A673 (cell line): Measurements from ENCODE around the gene PFN4. TPM values are rescaled to one million over a fixed set of nuclear protein-coding genes. Genes with fewer than 3 reads are reported as not detected.

ENCODE experiments used
- BruUV-seq: library from RNA; stranded (reverse); fragments of 400-500 nt; replicated peaks from 2 replicates; lab custom pipeline; 2021; lab: Mats Ljungman, UMichigan
- CTCF ChIA-PET: fragments of 300-600 bp; sonication (Branson Sonifier 250); formaldehyde crosslinking; loops from one replicate; lab custom pipeline; 2022; ENCODE audit warnings: antibody characterized with exemption; lab: Charles Lee
- POLR2A ChIA-PET: fragments of 300-600 bp; sonication (Branson Sonifier 250); formaldehyde crosslinking; loops from one replicate; lab custom pipeline; 2022; ENCODE audit warnings: antibody characterized with exemption; ENCODE audit not compliant: low non-redundant PET; lab: Charles Lee
- DNase-seq: peaks from one replicate; pipeline ENCODE4 v3.0.0-alpha.2; 2015; ENCODE audit warnings: low spot score
- H3K27ac ChIP-seq: fragments of 200-600 bp; sonication (generic); 2 replicates; pipeline ENCODE4 v1.5.1; 2016; ENCODE audit warnings: mixed run types, low read depth, mild to moderate bottlenecking, mixed read lengths, antibody characterized with exemption, low read length; ENCODE audit not compliant: poor library complexity, severe bottlenecking
- H3K27me3 ChIP-seq: fragments of 200-600 bp; sonication (generic); replicated peaks from 2 replicates; pipeline ENCODE4 v1.6.1; 2017; ENCODE audit warnings: mixed run types, low read depth, mild to moderate bottlenecking, mixed read lengths, antibody characterized with exemption, low read length; ENCODE audit not compliant: insufficient read depth, poor library complexity
- H3K36me3 ChIP-seq: fragments of 200-600 bp; sonication (generic); 2 replicates; pipeline ENCODE4 v1.6.1; 2016; ENCODE audit warnings: mixed run types, mild to moderate bottlenecking, mixed read lengths, antibody characterized with exemption, low read length; ENCODE audit not compliant: insufficient read depth, poor library complexity, severe bottlenecking
- H3K4me1 ChIP-seq: fragments of 200-600 bp; sonication (generic); 2 replicates; pipeline ENCODE4 v1.6.1; 2017; ENCODE audit warnings: mixed run types, mild to moderate bottlenecking, mixed read lengths, antibody characterized with exemption, low read length; ENCODE audit not compliant: insufficient read depth, poor library complexity, severe bottlenecking
- H3K4me3 ChIP-seq: fragments of 200-600 bp; sonication (generic); 2 replicates; pipeline ENCODE4 v1.5.1; 2016; ENCODE audit warnings: low read depth, mixed run types, mild to moderate bottlenecking, mixed read lengths, low read length; ENCODE audit not compliant: poor library complexity, severe bottlenecking
- H3K9me3 ChIP-seq: fragments of 200-600 bp; sonication (generic); 2 replicates; pipeline ENCODE4 v1.6.1; 2016; ENCODE audit warnings: mixed run types, low read depth, mild to moderate bottlenecking, mixed read lengths, antibody characterized with exemption, low read length; ENCODE audit not compliant: poor library complexity, severe bottlenecking
- EZH2 ChIP-seq: fragments of 200-600 bp; sonication (generic); IDR thresholded peaks from 2 replicates; pipeline ENCODE4 v1.6.1; 2017; ENCODE audit warnings: borderline replicate concordance, low read depth, mild to moderate bottlenecking, mixed read lengths, antibody characterized with exemption, low read length; ENCODE audit not compliant: poor library complexity, severe bottlenecking
- intact Hi-C: fragments of 100-400 bp; cut with micrococcal nuclease; formaldehyde crosslinking; loops from one replicate; pipeline ENCODE4 v1.10.0; 2022; ENCODE audit not compliant: unreplicated experiment
- total RNA-seq: library from RNA; stranded (reverse); gene quantifications from 2 replicates; pipeline ENCODE4 v1.2.3, GENCODE V29; 2021
- TF ChIP-seq, protein P1 (sequence below): fragments of 300-800, 200-600 bp; sonication (generic); conservative IDR thresholded peaks from 2 replicates; pipeline ENCODE4 v1.5.1; 2017; ENCODE audit warnings: low read depth, mild to moderate bottlenecking, antibody characterized with exemption, low read length, moderate library complexity, mixed read lengths

The PFN4 gene
- total RNA-seq, 1 experiment from 2014 or later: not detected

- Histone ChIP-seq H3K36me3 (peaks cover 32% of the 10 kb centered on the region), H3K27ac (no peak overlapping the region)
- CTCF ChIA-PET: no interaction called here
Measured at GRCh38 chr2:24072259-24072658, 50.9 kb downstream of the PFN4 start.

DNA sequence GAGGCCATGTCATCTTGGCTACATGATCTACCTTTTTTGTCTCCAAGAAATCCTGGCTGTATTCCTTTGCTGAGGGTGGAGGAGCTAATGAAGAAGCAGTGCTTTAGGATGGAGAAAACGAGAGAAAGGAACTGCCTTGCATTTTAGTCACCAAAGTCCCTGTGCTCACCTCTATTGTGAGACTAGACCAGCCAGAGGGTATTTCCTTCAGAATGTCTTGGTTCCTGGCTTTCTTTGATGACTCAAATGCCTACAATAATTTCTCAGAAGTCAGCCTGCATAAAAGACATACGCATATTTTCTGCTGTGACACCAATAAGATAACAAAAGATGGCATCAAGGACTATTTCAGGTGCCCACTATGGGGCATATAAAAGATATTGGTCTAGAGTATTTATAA lies 57.8 kb downstream of the PFN4 start:
- CTCF ChIA-PET: no interaction called here
- Histone ChIP-seq H3K9me3 (no peaks in the 10 kb centered on the region), H3K27me3 (no peaks in the 10 kb centered on the region), H3K27ac (no peak overlapping the region), H3K36me3 (peaks cover 20% of the 10 kb centered on the region), H3K4me1 (no peaks in the 10 kb centered on the region), H3K4me3 (no peak overlapping the region)
- POLR2A ChIA-PET: no interaction called here
- no peak for TF ChIP-seq EZH2
- TF ChIP-seq, protein P1, sequence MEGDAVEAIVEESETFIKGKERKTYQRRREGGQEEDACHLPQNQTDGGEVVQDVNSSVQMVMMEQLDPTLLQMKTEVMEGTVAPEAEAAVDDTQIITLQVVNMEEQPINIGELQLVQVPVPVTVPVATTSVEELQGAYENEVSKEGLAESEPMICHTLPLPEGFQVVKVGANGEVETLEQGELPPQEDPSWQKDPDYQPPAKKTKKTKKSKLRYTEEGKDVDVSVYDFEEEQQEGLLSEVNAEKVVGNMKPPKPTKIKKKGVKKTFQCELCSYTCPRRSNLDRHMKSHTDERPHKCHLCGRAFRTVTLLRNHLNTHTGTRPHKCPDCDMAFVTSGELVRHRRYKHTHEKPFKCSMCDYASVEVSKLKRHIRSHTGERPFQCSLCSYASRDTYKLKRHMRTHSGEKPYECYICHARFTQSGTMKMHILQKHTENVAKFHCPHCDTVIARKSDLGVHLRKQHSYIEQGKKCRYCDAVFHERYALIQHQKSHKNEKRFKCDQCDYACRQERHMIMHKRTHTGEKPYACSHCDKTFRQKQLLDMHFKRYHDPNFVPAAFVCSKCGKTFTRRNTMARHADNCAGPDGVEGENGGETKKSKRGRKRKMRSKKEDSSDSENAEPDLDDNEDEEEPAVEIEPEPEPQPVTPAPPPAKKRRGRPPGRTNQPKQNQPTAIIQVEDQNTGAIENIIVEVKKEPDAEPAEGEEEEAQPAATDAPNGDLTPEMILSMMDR: no peak
- no peak for DNase-seq
- no TSS peak for BruUV-seq
- intact Hi-C loops: no loop called here

More at GRCh38 chr2:24072259-24072658, 50.9 kb downstream of the PFN4 start:
- intact Hi-C loops: no loop called here
- POLR2A ChIA-PET: no interaction called here
- H3K27me3 ChIP-seq: no peaks in the 10 kb centered on the region
- BruUV-seq: no TSS peak
- peaks cover 7% of the 10 kb centered on the region for H3K4me1 ChIP-seq
- H3K4me3 ChIP-seq: no peak overlapping the region
- TF ChIP-seq EZH2: no peak
- TF ChIP-seq, protein P1: no peak
- no peaks in the 10 kb centered on the region for H3K9me3 ChIP-seq
- DNase-seq: no peak

Other genes with a start within 250 kb of the PFN4 start
- 27.9 and 28.5 TPM in 2 replicates for gene ATAD2B, start 196.2 kb downstream of the PFN4 start, total RNA-seq
- 18.3 and 18.6 TPM in 2 replicates for gene UBXN2A, start 182.9 kb downstream of the PFN4 start, total RNA-seq
- gene MFSD2B, start 113.2 kb downstream of the PFN4 start, total RNA-seq: 0.42 TPM in 1 of 2 replicates, not detected in the other
- 26.6 and 30.8 TPM in 2 replicates for gene WDCP, start 75.9 kb downstream of the PFN4 start, total RNA-seq
- 2.9 and 3.7 TPM in 2 replicates for gene FKBP1B, start 73.6 kb downstream of the PFN4 start, total RNA-seq
- gene SF3B6, start 47.0 kb downstream of the PFN4 start, total RNA-seq: 123 and 130 TPM in 2 replicates
- 2.8 and 3.0 TPM in 2 replicates for gene TP53I3, start 38.5 kb downstream of the PFN4 start, total RNA-seq
- 6.8 and 11.3 TPM in 2 replicates for gene FAM228B, start 135 bp upstream of the PFN4 start, total RNA-seq
- gene FAM228A, start 51.7 kb upstream of the PFN4 start, total RNA-seq: 0.17 TPM in 1 of 2 replicates, not detected in the other
- 16.4 and 21.4 TPM in 2 replicates for gene ITSN2, start 237.2 kb upstream of the PFN4 start, total RNA-seq